ENCODE measurements around the gene GLMP. TPM values are rescaled to one million over a fixed set of nuclear protein-coding genes. Genes with fewer than 3 reads are reported as not detected.

The GLMP gene
- total RNA-seq, 2 donors from 2014 or later, result 70.3 to 85.1 TPM

DNA sequence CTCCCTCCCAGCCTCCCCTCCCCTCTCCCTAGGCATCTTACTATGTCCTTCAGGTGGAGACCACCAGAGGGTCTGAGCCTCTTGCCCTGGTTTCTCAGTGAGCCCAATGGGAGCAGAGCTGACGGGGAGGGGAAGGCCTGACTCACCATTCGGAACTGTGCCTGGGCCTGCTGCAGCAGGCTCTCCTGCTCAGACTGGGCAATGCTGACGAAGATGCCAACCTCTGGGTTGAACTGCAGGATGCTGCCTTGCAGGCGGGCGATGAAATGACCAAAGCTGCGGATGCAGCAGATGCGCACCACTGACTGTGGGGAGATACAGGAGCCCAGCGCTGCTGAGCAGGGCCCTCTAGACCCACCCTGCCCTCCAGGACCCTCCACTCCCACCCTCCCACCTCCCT, 36.6 kb downstream of the GLMP start:
- no peak overlapping the region for H3K4me3 ChIP-seq (ENCODE audit: low read length)
- H3K36me3 Mint-ChIP-seq (ENCODE audit: low read depth), result peaks cover 73% of the 10 kb centered on the region
- H3K4me1 ChIP-seq (ENCODE audit: control insufficient read depth, insufficient read depth, low read length), result no peaks in the 10 kb centered on the region
- H3K27ac ChIP-seq (ENCODE audit: low read depth, low read length), result no peak overlapping the region
- H3K9me3 Mint-ChIP-seq, result no peaks in the 10 kb centered on the region
- H3K27me3 Mint-ChIP-seq (ENCODE audit: insufficient read depth), result no peaks in the 10 kb centered on the region
- H3K36me3 ChIP-seq (ENCODE audit: control insufficient read depth, insufficient read depth, low read length), result peaks cover 76% of the 10 kb centered on the region
- H3K9me3 ChIP-seq (ENCODE audit: control insufficient read depth, low read length), result no peaks in the 10 kb centered on the region
- H3K27me3 ChIP-seq (ENCODE audit: control insufficient read depth, insufficient read depth, low read length, poor library complexity, severe bottlenecking), result no peaks in the 10 kb centered on the region
- no peak overlapping the region for H3K27ac Mint-ChIP-seq
- H3K4me1 Mint-ChIP-seq, result peaks cover 8% of the 10 kb centered on the region
- H3K4me3 Mint-ChIP-seq, result no peak overlapping the region
- DNase-seq, result no peak
- H3K9ac ChIP-seq (ENCODE audit: extremely low read depth, low read length, poor library complexity, severe bottlenecking), result no peak overlapping the region
- TF ChIP-seq, protein P1, sequence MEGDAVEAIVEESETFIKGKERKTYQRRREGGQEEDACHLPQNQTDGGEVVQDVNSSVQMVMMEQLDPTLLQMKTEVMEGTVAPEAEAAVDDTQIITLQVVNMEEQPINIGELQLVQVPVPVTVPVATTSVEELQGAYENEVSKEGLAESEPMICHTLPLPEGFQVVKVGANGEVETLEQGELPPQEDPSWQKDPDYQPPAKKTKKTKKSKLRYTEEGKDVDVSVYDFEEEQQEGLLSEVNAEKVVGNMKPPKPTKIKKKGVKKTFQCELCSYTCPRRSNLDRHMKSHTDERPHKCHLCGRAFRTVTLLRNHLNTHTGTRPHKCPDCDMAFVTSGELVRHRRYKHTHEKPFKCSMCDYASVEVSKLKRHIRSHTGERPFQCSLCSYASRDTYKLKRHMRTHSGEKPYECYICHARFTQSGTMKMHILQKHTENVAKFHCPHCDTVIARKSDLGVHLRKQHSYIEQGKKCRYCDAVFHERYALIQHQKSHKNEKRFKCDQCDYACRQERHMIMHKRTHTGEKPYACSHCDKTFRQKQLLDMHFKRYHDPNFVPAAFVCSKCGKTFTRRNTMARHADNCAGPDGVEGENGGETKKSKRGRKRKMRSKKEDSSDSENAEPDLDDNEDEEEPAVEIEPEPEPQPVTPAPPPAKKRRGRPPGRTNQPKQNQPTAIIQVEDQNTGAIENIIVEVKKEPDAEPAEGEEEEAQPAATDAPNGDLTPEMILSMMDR (conservative IDR thresholded peaks at IDR 0.05), result no peak
- WGBS, 2 experiments (ENCODE audit: insufficient coverage in 1 of 2, insufficient read length in 1 of 2), result 96 to 100% methylated on average over 2 to 8 of the region's 8 CpGs

DNA sequence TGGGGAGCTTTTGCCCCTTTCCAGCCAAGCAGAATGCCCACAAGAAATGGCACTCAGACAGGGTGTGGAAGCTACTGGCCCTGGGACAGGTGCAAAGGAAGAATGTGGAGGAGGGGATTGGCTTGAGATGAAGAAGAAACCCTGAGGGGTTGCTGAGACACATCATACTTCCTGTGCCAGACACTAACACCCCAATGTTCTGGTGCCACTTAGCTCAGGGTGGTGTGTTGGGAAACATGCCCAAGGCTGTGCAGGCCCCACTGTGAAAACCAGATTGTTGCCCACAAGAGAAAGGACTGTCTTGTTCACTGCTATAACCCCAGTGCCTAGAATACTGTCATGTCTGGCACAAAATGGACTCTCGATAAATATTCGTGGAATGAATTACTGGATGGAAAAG, 37.8 kb downstream of the GLMP start:
- no peaks in the 10 kb centered on the region for H3K4me1 ChIP-seq (ENCODE audit: control insufficient read depth, insufficient read depth, low read length)
- no peaks in the 10 kb centered on the region for H3K27me3 Mint-ChIP-seq (ENCODE audit: insufficient read depth)
- peaks cover 74% of the 10 kb centered on the region for H3K36me3 Mint-ChIP-seq (ENCODE audit: low read depth)
- peak overlapping the region; percentile 45 for H3K27ac Mint-ChIP-seq
- H3K4me3 ChIP-seq (ENCODE audit: low read length), result no peak overlapping the region
- no peak overlapping the region for H3K27ac ChIP-seq (ENCODE audit: low read depth, low read length)
- H3K9me3 Mint-ChIP-seq, result no peaks in the 10 kb centered on the region
- no peak overlapping the region for H3K9ac ChIP-seq (ENCODE audit: extremely low read depth, low read length, poor library complexity, severe bottlenecking)
- TF ChIP-seq, protein P1 (conservative IDR thresholded peaks at IDR 0.05), result no peak
- H3K27me3 ChIP-seq (ENCODE audit: control insufficient read depth, insufficient read depth, low read length, poor library complexity, severe bottlenecking), result no peaks in the 10 kb centered on the region
- peaks cover 78% of the 10 kb centered on the region for H3K36me3 ChIP-seq (ENCODE audit: control insufficient read depth, insufficient read depth, low read length)
- no peaks in the 10 kb centered on the region for H3K9me3 ChIP-seq (ENCODE audit: control insufficient read depth, low read length)
- peaks cover 8% of the 10 kb centered on the region for H3K4me1 Mint-ChIP-seq
- no peak overlapping the region for H3K4me3 Mint-ChIP-seq
- 98 to 100% methylated on average over 2 of the region's 2 CpGs for WGBS, 2 experiments (ENCODE audit: insufficient coverage in 1 of 2, insufficient read length in 1 of 2)
- no peak for DNase-seq

GRCh38 chr1:156253634-156254033, 41.8 kb downstream of the GLMP start:
- H3K27ac Mint-ChIP-seq, result no peak overlapping the region
- no peaks in the 10 kb centered on the region for H3K9me3 Mint-ChIP-seq
- Histone ChIP-seq H3K27me3 (ENCODE audit: control insufficient read depth, insufficient read depth, low read length, poor library complexity, severe bottlenecking) (no peaks in the 10 kb centered on the region), H3K9ac (ENCODE audit: extremely low read depth, low read length, poor library complexity, severe bottlenecking) (no peak overlapping the region), H3K4me3 (ENCODE audit: low read length) (no peak overlapping the region), H3K9me3 (ENCODE audit: control insufficient read depth, low read length) (no peaks in the 10 kb centered on the region), H3K27ac (ENCODE audit: low read depth, low read length) (no peak overlapping the region), H3K4me1 (ENCODE audit: control insufficient read depth, insufficient read depth, low read length) (no peaks in the 10 kb centered on the region), H3K36me3 (ENCODE audit: control insufficient read depth, insufficient read depth, low read length) (peaks cover 82% of the 10 kb centered on the region)
- no peak overlapping the region for H3K4me3 Mint-ChIP-seq
- H3K27me3 Mint-ChIP-seq (ENCODE audit: insufficient read depth), result no peaks in the 10 kb centered on the region
- peaks cover 72% of the 10 kb centered on the region for H3K36me3 Mint-ChIP-seq (ENCODE audit: low read depth)
- WGBS, 2 experiments (ENCODE audit: insufficient coverage in 1 of 2, insufficient read length in 1 of 2), result 96 to 100% methylated on average over 1 to 3 of the region's 3 CpGs
- TF ChIP-seq, protein P1 (conservative IDR thresholded peaks at IDR 0.05), result no peak
- H3K4me1 Mint-ChIP-seq, result peaks cover 8% of the 10 kb centered on the region
- no peak for DNase-seq
